ENCODE data around the gene AIFM2.

Gene AIFM2

GRCh38 chr10:70169649-70170364, 37.2 kb upstream of the AIFM2 start:
- ChIA-PET CTCF (interaction anchor here (0.6 to 1.6 kb wide), 2 partner anchors 23 to 125 kb away, joined by 4 read pairs; partner anchors contain the start of gene TYSND1), POLR2A (ENCODE audit: low non-redundant PET) (interaction anchor here (0.6 to 1.3 kb wide), 7 partner anchors 8 to 234 kb away, joined by 3 to 4 read pairs (median 3); partner anchors contain the start of genes EIF4EBP2 and TYSND1)
- no peak for DNase-seq (ENCODE audit: low spot score)
- TF ChIP-seq CTCF (conservative IDR thresholded peaks at IDR 0.05; ENCODE audit: low read depth), result no peak
- peak overlapping the region; percentile 78 for H3K27ac ChIP-seq

- POLR2A ChIA-PET (ENCODE audit: low non-redundant PET), result no interaction called here
- H3K27ac ChIP-seq, result no peak overlapping the region; the same call in 1 of the 2 replicates
- no peak for DNase-seq (ENCODE audit: low spot score)
- CTCF ChIA-PET, result interaction anchor here (0.6 kb wide), 1 partner anchor 124 kb away, joined by 4 read pairs; no protein-coding TSS in a partner anchor
- TF ChIP-seq CTCF (conservative IDR thresholded peaks at IDR 0.05; ENCODE audit: low read depth), result no peak
These were observed 36.4 kb upstream of the AIFM2 start for GRCh38 chr10:70169011-70169410.

- no peak for DNase-seq (ENCODE audit: low spot score)
- CTCF ChIA-PET, result no interaction called here
- POLR2A ChIA-PET (ENCODE audit: low non-redundant PET), result no interaction called here
These were observed 34.6 kb upstream of the AIFM2 start for GRCh38 chr10:70167246-70167645.

GRCh38 chr10:70166394-70166793, 33.8 kb upstream of the AIFM2 start:
- no peak for TF ChIP-seq CTCF (conservative IDR thresholded peaks at IDR 0.05; ENCODE audit: low read depth)
- DNase-seq (ENCODE audit: low spot score), result no peak
- no peak overlapping the region for H3K27ac ChIP-seq
- CTCF ChIA-PET, result no interaction called here
- POLR2A ChIA-PET (ENCODE audit: low non-redundant PET), result no interaction called here

More at GRCh38 chr10:70167246-70167645, 34.6 kb upstream of the AIFM2 start:
- no peak overlapping the region for H3K27ac ChIP-seq
- no peak for TF ChIP-seq CTCF (conservative IDR thresholded peaks at IDR 0.05; ENCODE audit: low read depth)

GRCh38 chr10:70164163-70164562, 31.5 kb upstream of the AIFM2 start:
- no peak for TF ChIP-seq CTCF (conservative IDR thresholded peaks at IDR 0.05; ENCODE audit: low read depth)
- POLR2A ChIA-PET (ENCODE audit: low non-redundant PET), result no interaction called here
- no peak overlapping the region for H3K27ac ChIP-seq
- CTCF ChIA-PET, result no interaction called here
- DNase-seq (ENCODE audit: low spot score), result no peak

- DNase-seq (ENCODE audit: low spot score), result no peak
- ChIA-PET CTCF (no interaction called here), POLR2A (ENCODE audit: low non-redundant PET) (no interaction called here)
- no peak for TF ChIP-seq CTCF (conservative IDR thresholded peaks at IDR 0.05; ENCODE audit: low read depth)
- H3K27ac ChIP-seq, result no peak overlapping the region
These were observed 30.8 kb upstream of the AIFM2 start for GRCh38 chr10:70163448-70163847.
